T-helper 2 cell treated with Interferon-gamma antibody and Interleukin-4, amounts not matched to agents 100 ng/mL and 5 ng/mL, for 36 hours (primary cell): ENCODE measurements around the gene LDLRAD3. TPM values are rescaled to one million over a fixed set of nuclear protein-coding genes. Genes with fewer than 3 reads are reported as not detected.

Source experiments
- intact Hi-C: fragments of 100-400 bp; cut with micrococcal nuclease; formaldehyde crosslinking; loops from one replicate; pipeline ENCODE4 v1.15.1; 2023
- total RNA-seq: library from RNA; stranded (reverse); gene quantifications from 2 replicates; pipeline ENCODE4 v1.2.3, GENCODE V29; 2022

Gene LDLRAD3
- total RNA-seq, 1 donor from 2014 or later, result 1.0 TPM

GRCh38 chr11:36264011-36264972 is 320.4 kb downstream of the LDLRAD3 start:
- intact Hi-C loops, result loop anchor here (2.0 kb wide), 1 partner anchor 441 kb away; no protein-coding TSS in a partner anchor

- intact Hi-C loops, result loop anchor here (2.0 kb wide), 1 partner anchor 442 kb away; no protein-coding TSS in a partner anchor
Measured at GRCh38 chr11:36264973-36265344, 321.1 kb downstream of the LDLRAD3 start.

DNA sequence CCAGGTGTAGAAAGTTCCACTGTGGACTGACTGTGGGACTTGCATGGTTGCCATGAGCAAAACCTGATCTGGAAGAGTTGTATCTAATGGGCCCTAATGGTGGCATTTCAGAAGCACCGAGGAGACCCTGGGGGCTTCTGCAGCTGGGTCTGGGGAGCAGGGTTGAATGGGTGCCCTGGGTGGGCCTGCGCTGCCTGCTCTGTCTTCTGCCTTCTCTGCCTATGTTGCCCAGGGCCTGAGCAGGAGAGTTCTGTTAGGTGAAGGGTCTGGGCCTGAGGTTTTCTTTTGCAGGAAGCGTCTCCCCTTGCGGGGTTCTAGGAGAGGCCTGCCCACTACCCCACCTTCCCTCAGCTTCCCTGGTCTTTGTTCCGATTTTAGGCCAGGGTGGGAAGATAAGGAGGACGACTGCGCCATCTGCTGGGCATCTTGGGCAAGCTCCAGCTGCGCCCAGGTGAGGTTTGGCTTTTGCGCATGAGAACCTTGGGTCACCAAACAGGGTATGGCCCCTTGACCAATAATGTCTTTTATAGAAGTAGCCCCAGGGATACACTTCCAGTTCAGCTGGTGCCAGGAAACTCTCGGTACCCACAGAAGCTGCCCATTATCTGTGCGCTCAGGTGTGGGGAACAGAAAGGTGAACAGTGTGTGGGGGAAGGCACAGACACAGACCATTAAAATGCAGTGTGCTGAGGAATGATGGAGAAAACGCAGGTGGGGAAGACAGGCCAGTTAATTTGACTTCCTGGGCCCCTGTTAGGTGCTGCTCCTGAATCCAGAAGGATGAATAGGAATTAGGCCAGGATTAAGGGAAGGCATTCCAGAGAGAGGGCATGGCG is 322.1 kb downstream of the LDLRAD3 start:
- intact Hi-C loops, result loop anchor here (1.0 to 2.0 kb wide), 3 partner anchors 227 to 650 kb away; no protein-coding TSS in a partner anchor

DNA sequence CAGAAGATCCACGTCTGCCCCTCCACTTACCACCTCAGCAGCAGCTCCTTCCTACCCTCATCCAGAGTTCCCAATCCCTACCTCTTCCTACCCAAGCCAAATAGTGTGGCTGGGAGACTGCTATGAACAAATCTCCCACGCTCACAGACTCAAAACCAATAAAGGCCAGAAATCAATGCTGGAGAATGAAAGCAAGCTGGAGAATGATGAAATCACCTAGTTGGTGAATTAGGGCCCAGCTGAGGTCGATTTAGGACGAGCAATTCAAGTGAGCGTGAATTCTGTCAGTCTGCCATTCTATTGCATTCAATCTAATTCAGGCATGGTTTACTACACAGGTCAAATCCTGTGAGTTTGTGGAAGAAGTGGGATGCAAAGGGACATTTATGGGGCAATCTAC is 322.9 kb downstream of the LDLRAD3 start:
- intact Hi-C loops, result loop anchor here (1.0 to 2.0 kb wide), 2 partner anchors 228 to 650 kb away; no protein-coding TSS in a partner anchor

DNA sequence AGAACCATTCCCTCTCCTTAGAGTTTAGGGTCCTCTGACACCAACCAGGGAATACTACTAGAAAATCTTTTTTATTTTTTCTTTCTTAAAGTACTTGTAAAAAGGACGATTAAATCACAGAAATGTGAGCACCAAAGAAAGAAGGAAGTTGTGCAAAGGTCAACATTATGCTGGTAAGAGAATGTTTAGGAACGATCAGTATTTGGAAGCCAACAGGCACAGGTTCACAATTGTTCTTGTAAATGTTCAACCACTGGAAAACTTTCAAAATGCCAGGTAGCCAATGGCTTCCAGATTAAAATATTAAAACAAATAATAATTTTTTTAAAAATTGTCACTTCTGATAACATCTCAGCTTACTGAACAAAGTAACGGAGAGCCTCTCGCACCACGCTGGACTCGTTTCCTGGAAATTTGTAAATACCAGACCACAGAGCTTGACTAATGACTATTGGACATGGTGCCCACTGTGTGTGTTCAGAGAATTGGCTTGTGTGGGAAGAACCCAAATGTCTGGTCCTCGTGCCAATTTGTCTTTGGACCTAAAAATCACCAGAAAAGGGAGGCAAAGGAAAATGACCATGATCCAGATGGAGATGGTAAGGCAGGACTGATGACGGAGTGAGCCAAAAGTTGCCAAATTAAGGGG is 324.6 kb downstream of the LDLRAD3 start:
- intact Hi-C loops, result no loop called here

- intact Hi-C loops, result no loop called here
Measured at GRCh38 chr11:36270701-36271100, 326.8 kb downstream of the LDLRAD3 start.

GRCh38 chr11:36271794-36272407 is 328.0 kb downstream of the LDLRAD3 start:
- intact Hi-C loops, result no loop called here

DNA sequence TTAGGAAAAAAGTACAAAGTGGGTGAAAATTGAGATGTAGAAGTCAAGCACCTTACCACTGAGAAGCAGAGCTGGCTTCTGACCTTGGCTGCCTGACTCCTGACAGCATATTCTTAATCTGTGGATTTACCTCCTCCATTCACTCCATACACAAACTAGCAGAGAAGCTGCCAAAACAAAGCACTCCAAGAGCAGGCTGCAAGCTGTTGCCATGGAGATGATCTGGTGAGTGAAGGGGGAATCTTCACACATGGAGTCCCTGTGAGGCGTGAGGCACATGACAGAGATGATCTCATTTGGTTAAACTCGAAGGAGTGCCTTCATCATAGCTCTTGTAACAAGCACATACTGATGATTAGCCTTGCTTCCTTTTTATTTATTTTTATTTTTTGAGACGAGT is 329.2 kb downstream of the LDLRAD3 start:
- intact Hi-C loops, result no loop called here

DNA sequence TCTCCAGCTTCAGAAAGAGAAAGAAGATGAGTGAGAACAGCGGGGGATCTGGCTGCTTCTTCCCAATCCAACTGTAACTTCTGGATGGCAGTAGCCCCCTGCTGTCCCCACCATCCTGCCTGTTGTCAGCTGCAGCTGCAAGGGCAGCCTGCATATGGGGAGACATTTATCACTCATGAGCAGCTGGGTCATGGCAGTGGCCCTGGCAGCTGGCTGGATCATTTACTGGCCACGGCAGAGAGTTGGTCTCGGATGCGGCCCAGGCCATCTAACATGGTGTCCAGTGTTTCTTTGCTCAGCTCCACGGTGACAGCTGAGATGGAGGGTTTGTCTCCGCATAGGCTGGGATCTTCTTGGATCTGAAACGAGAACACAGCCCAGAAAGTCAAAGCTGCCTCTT is 330.6 kb downstream of the LDLRAD3 start:
- intact Hi-C loops, result no loop called here

DNA sequence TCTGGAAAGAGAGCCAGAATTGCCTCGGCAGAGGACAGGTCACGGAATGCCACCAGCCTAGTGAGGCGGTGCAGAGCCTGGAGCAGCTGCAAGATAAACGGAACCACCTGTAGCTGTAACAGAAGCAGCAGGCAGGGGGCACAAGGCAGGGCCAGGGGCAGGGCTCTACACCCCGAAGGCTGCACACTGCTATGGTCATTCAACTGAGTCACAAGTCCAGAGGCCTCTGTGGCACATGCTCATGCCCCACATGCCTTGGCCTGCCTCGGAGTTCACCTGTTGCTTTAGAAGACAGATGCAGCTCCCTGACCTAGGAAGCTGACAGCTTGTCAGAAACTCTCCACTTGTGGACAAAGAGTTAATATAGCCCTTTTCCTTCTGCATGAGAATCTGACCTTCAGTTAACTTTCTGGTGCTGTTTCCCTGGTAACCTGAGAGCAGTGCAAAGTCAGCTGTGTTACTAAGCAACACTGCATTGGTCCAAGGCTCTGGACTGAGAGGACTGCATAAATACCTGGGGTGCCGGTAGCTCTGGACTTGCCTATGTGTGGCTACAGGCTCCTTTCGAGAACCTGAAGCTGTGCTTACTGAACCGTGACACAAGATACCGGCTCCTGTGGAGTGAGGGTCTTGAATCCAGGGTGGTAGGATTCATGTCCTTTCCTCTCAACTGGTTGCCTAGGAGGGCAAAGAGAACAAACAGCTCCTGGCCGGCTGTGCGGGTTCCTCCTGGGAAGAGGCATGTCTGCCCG is 334.8 kb downstream of the LDLRAD3 start:
- intact Hi-C loops, result no loop called here

- intact Hi-C loops, result no loop called here
Measured at GRCh38 chr11:36280531-36280930, 336.7 kb downstream of the LDLRAD3 start.
